HL-60 (cell line): ENCODE measurements around the gene MYL10.

Experiments
- DNase-seq, 2 experiments: peaks; one replicate each; pipeline ENCODE4 v3.0.0-alpha.2; 2010 to 2020; ENCODE audit warnings: low read depth in 1 of 2, low spot score in 1 of 2
- H3K27ac ChIP-seq: fragments of 250-450 bp; sonication (Bioruptor Pico); replicated peaks from 2 replicates; pipeline ENCODE4 v1.5.1; 2020; ENCODE audit warnings: mild to moderate bottlenecking, moderate library complexity
- H3K27me3 ChIP-seq: fragments of 250-450 bp; sonication (Bioruptor Pico); 2 replicates; pipeline ENCODE4 v1.5.1; 2021; ENCODE audit warnings: mild to moderate bottlenecking, moderate library complexity; ENCODE audit not compliant: insufficient read depth, poor library complexity, severe bottlenecking
- H3K4me3 ChIP-seq: replicated peaks from 2 replicates; pipeline ENCODE4 v1.5.1; 2011; ENCODE audit warnings: mild to moderate bottlenecking, control low read depth, low read length; ENCODE audit not compliant: insufficient read depth
- GABPA ChIP-seq: IDR thresholded peaks from 2 replicates; pipeline ENCODE4 v1.6.1; 2012; ENCODE audit warnings: low read depth
- POLR2AphosphoS5 ChIP-seq: IDR thresholded peaks from 2 replicates; pipeline ENCODE4 v1.6.1; 2012; ENCODE audit warnings: low read depth
- REST ChIP-seq: IDR thresholded peaks from 2 replicates; pipeline ENCODE4 v1.6.1; 2012; ENCODE audit warnings: low read depth; ENCODE audit not compliant: insufficient replicate concordance
- SPI1 ChIP-seq: IDR thresholded peaks from 2 replicates; pipeline ENCODE4 v1.6.1; 2012; ENCODE audit warnings: low read depth, mild to moderate bottlenecking, borderline replicate concordance
- TF ChIP-seq, protein P1 (sequence below): IDR thresholded peaks from one replicate; pipeline ENCODE4 v1.5.1; 2011; ENCODE audit warnings: low read length, control low read depth, inconsistent platforms; ENCODE audit not compliant: insufficient read depth

The MYL10 gene

DNA sequence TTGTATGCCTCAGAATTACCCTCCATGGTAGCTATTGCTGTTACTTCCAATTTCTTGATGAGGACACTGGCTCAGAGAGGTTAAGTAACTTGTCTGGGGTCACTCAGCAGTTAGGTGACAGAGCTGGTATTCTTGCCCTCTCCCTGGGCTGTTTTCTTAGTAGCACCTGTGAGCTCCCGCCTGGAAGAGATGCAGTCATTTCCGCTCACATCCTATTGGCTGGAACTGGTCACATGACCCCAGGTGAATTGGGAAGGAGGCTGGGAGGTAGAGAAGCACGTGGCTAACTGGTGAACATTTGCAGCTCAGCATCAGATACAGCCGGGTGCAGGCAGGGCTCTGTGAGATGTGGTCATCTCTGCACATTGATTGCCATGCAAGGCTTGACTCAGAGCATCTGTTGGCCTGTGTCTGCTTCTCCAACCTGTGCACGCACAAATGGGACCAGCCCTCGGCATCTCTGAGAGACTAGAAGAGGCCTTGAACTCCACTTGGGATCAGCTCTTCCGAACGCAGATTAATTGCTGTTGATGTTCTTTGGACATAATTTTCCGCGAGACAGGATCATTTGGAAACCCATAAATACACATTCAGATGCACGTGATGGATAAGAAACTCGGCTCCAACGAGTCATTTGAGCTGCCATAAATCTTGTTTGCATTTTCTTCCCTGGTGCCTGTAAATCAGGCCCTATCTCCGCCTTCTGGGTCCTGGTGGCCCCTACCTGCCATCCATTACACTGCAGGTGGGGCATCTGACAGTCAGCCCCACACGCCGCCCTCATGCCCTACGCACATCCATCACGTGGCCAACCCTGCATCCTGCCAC is 42.8 kb downstream of the MYL10 start:
- TF ChIP-seq GABPA (no peak), SPI1 (no peak), POLR2AphosphoS5 (no peak), REST (no peak)
- TF ChIP-seq, protein P1, sequence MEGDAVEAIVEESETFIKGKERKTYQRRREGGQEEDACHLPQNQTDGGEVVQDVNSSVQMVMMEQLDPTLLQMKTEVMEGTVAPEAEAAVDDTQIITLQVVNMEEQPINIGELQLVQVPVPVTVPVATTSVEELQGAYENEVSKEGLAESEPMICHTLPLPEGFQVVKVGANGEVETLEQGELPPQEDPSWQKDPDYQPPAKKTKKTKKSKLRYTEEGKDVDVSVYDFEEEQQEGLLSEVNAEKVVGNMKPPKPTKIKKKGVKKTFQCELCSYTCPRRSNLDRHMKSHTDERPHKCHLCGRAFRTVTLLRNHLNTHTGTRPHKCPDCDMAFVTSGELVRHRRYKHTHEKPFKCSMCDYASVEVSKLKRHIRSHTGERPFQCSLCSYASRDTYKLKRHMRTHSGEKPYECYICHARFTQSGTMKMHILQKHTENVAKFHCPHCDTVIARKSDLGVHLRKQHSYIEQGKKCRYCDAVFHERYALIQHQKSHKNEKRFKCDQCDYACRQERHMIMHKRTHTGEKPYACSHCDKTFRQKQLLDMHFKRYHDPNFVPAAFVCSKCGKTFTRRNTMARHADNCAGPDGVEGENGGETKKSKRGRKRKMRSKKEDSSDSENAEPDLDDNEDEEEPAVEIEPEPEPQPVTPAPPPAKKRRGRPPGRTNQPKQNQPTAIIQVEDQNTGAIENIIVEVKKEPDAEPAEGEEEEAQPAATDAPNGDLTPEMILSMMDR: no peak
- no peak for DNase-seq
- Histone ChIP-seq H3K27ac (no peak overlapping the region), H3K27me3 (no peaks in the 10 kb centered on the region), H3K4me3 (no peak overlapping the region)

DNA sequence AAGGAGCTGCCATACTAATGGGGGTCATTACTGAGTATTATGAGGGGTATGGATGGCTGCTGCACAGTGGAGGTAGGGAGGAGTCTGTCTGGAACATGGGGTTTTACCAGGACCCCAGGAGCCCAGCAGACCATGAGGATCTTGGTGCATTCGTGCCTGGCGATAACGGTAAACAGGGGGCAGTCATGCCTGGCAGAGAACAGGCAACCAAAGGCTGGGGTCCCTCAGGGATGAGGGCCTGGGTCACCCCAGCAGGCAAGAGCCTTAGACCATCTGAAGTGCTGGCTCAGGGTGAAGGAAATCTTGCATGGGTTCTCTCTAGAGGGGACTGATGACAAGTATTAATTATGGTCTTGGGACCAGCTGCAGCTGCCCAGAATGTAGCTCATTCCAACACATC is 46.1 kb downstream of the MYL10 start:
- H3K4me3 ChIP-seq: no peak overlapping the region
- DNase-seq: no peak

GRCh38 chr7:101581891-101582290 is 47.2 kb downstream of the MYL10 start:
- H3K27me3 ChIP-seq: no peaks in the 10 kb centered on the region
- DNase-seq: no peak
- H3K4me3 ChIP-seq: no peak overlapping the region
- no peak for TF ChIP-seq GABPA
- no peak for TF ChIP-seq SPI1
- no peak for TF ChIP-seq REST
- TF ChIP-seq, protein P1: no peak
- TF ChIP-seq POLR2AphosphoS5: no peak
- no peak overlapping the region for H3K27ac ChIP-seq

More for the DNA sequence above, 46.1 kb downstream of the MYL10 start:
- TF ChIP-seq REST: no peak
- TF ChIP-seq SPI1: no peak
- TF ChIP-seq GABPA: no peak
- TF ChIP-seq, protein P1: no peak
- TF ChIP-seq POLR2AphosphoS5: no peak
- no peaks in the 10 kb centered on the region for H3K27me3 ChIP-seq
- no peak overlapping the region for H3K27ac ChIP-seq
